Sigmoid colon (tissue), 4 donors: Measurements from ENCODE around the gene TEK.

Experiments
- POLR2A ChIP-seq, 2 donors: fragments of 450-650 bp; IDR thresholded peaks; one replicate each; pipeline ENCODE4 v1.6.1; 2016; ENCODE audit warnings: antibody characterized with exemption in 2 of 2, mild to moderate bottlenecking in 2 of 2, moderate library complexity in 2 of 2
- POLR2AphosphoS5 ChIP-seq, 4 donors: sonication (generic); formaldehyde crosslinking; IDR thresholded peaks; one replicate each; pipeline ENCODE4 v1.6.1; 2017; ENCODE audit warnings: antibody characterized with exemption in 4 of 4

DNA sequence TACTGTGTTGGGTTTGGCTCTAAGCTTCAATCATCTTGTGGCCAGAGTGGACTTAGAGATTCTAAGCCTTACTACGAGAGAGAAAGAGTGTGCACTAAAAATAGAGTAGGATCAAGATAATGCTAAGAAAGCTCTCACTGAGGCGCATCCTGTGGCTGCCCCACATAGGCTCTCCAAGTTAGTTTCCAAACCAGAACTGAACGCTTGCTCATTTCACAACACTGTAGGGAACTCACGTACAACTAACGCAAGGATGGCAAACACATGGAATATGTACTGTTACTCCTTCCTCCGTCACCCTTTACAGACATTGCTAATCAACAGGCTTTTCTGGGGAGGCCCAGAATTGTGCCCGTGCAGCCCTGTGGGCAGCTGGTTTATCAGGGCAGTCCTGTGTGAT is 97.0 kb downstream of the TEK start:
- TF ChIP-seq POLR2AphosphoS5 (IDR thresholded peaks at IDR 0.05) (no peak), POLR2A (IDR thresholded peaks at IDR 0.05) (no peak)
